HepG2 (cell line): ENCODE data around the gene OSER1. TPM values are rescaled to one million over a fixed set of nuclear protein-coding genes. Genes with fewer than 3 reads are reported as not detected.

Experiments
- ATAC-seq: fragments of 200-7000 bp; cut with Tn5 transposase; 3 replicates; pipeline ENCODE4 v1.9.1; 2020; ENCODE audit warnings: mild to moderate bottlenecking, moderate library complexity
- BruUV-seq: library from RNA; stranded (reverse); fragments of 400-500 nt; replicated peaks from 2 replicates; lab custom pipeline; 2021; lab: Mats Ljungman, UMichigan
- CTCF ChIA-PET: fragments of 300-600 bp; formaldehyde crosslinking; extraction: SDS; loops from one replicate; lab custom pipeline; 2021; ENCODE audit warnings: low total read pairs, inconsistent platforms, low intra/inter-chr PET ratio; lab: Yijun Ruan, JAX
- POLR2A ChIA-PET: fragments of 350-600 bp; sonication (Branson Sonifier 250); formaldehyde crosslinking; loops from one replicate; lab custom pipeline; 2020; ENCODE audit warnings: antibody characterized with exemption, inconsistent platforms; lab: Yijun Ruan, JAX
- DNase-seq: peaks from one replicate; pipeline ENCODE4 v3.0.0-alpha.2; 2015; ENCODE audit warnings: low spot score
- FAIRE-seq: peaks from 3 replicates; lab custom pipeline; 2011; peaks lifted over from hg19 to GRCh38; lab: Jason Lieb, UNC
- H2AFZ ChIP-seq: one replicate; pipeline ENCODE4 v1.6.1; 2011; ENCODE audit warnings: low read length, inconsistent platforms
- H3K27ac ChIP-seq: fragments of 300-600 bp; 3 replicates; pipeline ENCODE4 v1.8.0; 2011; ENCODE audit warnings: mixed run types, mild to moderate bottlenecking, mixed read lengths, low read length, inconsistent platforms; ENCODE audit not compliant: insufficient read depth; ENCODE audit errors: extremely low read length
- H3K27me3 ChIP-seq, 2 experiments: fragments of 200-600 bp in 1 of 2; 2 replicates in 1 of 2; 3 replicates in 1 of 2; pipeline versions ENCODE4 v1.6.0 to v1.8.0; 2011; ENCODE audit warnings: low read length in 2 of 2, mild to moderate bottlenecking in 2 of 2, moderate library complexity in 2 of 2, inconsistent platforms in 1 of 2; ENCODE audit not compliant: insufficient read depth in 2 of 2, control insufficient read depth in 1 of 2
- H3K36me3 ChIP-seq, 2 experiments: fragments of 200-600 bp in 1 of 2; replicated peaks in 1 of 2; 2 replicates in 1 of 2; 3 replicates in 1 of 2; pipeline versions ENCODE4 v1.5.1 to v1.8.0; 2011; ENCODE audit warnings: low read length in 2 of 2, inconsistent platforms in 1 of 2; ENCODE audit not compliant: insufficient read depth in 2 of 2, control insufficient read depth in 1 of 2
- H3K4me1 ChIP-seq: 2 replicates; pipeline ENCODE4 v1.5.1; 2012; ENCODE audit warnings: low read length, inconsistent platforms; ENCODE audit not compliant: insufficient read depth
- H3K4me2 ChIP-seq: 2 replicates; pipeline ENCODE4 v1.6.0; 2011; ENCODE audit warnings: low read depth, low read length, inconsistent platforms
- H3K4me3 ChIP-seq, 3 experiments: fragments of 200-600 bp in 1 of 3; sonication (generic), shearing (Covaris generic) in 1 of 3; replicated peaks in 1 of 3; 2 replicates each; pipeline ENCODE4 v1.5.1; 2011 to 2016; ENCODE audit warnings: low read length in 3 of 3, inconsistent platforms in 2 of 3, low read depth in 2 of 3, mild to moderate bottlenecking in 2 of 3, control low read depth in 1 of 3, mixed read lengths in 1 of 3; ENCODE audit not compliant: insufficient read depth in 1 of 3
- H3K79me2 ChIP-seq: one replicate; pipeline ENCODE4 v1.6.1; 2011; ENCODE audit warnings: low read length, inconsistent platforms; ENCODE audit not compliant: insufficient read depth
- H3K9ac ChIP-seq: 2 replicates; pipeline ENCODE4 v1.6.0; 2011; ENCODE audit warnings: mild to moderate bottlenecking, low read depth, low read length, inconsistent platforms; ENCODE audit not compliant: insufficient read depth
- H3K9me3 ChIP-seq: 2 replicates; pipeline ENCODE4 v1.5.1; 2012; ENCODE audit warnings: mild to moderate bottlenecking, low read length
- H4K20me1 ChIP-seq: 2 replicates; pipeline ENCODE4 v1.6.0; 2011; ENCODE audit warnings: inconsistent platforms, mild to moderate bottlenecking, low read length, moderate library complexity; ENCODE audit not compliant: insufficient read depth
- CEBPB ChIP-seq: IDR thresholded peaks from 2 replicates; pipeline ENCODE4 v1.6.1; 2011; ENCODE audit warnings: low read depth, low read length, improper control_type of control experiment, borderline replicate concordance
- RBAK ChIP-seq: sonication (generic); formaldehyde crosslinking; IDR thresholded peaks from 2 replicates; pipeline ENCODE4 v1.5.1; 2020; ENCODE audit warnings: mild to moderate bottlenecking, missing genetic modification reagents
- SIX1 ChIP-seq: sonication (generic); formaldehyde crosslinking; IDR thresholded peaks from 2 replicates; pipeline ENCODE4 v1.4.0; 2020; ENCODE audit warnings: missing genetic modification reagents, borderline replicate concordance
- ZNF225 ChIP-seq: sonication (generic); formaldehyde crosslinking; IDR thresholded peaks from 2 replicates; pipeline ENCODE4 v1.4.0; 2020; ENCODE audit warnings: mild to moderate bottlenecking, missing genetic modification reagents
- ZNF563 ChIP-seq: sonication (generic); formaldehyde crosslinking; IDR thresholded peaks from 2 replicates; pipeline ENCODE4 v1.8.0; 2022; ENCODE audit warnings: mild to moderate bottlenecking, moderate library complexity, missing genetic modification reagents
- WGBS: methylation state at CpG from one replicate; pipeline ENCODE4 v1.1.6; 2017; ENCODE audit warnings: low lambda C conversion rate; 5-methylcytosine and 5-hydroxymethylcytosine counted together
- in situ Hi-C: cut with HindIII; loops from 2 replicates; pipeline ENCODE4 v1.10.0; 2017; ENCODE audit warnings: low pct_unique_long_range_greater_than_20kb; ENCODE audit not compliant: extremely low pct_ligation_motif_present
- intact Hi-C: fragments of 100-400 bp; cut with micrococcal nuclease; formaldehyde crosslinking; loops from one replicate; pipeline ENCODE4 v1.10.0; 2022; ENCODE audit not compliant: unreplicated experiment
- polyA plus RNA-seq, 8 experiments: library from polyadenylated mRNA; depleted of rRNA in 3 of 8; stranded (reverse) in 7 of 8; unstranded in 1 of 8; fragments of >200 nt; fragmentation: Illumina TruSeq in 4 of 8; extraction: Trizol in 4 of 8; gene quantifications; 2 replicates each; pipeline versions ENCODE4 v1.2.1 to v1.2.3, GENCODE V29; 2011 to 2016; ENCODE audit warnings: low read depth in 4 of 8, missing spikeins in 1 of 8, mixed read lengths in 1 of 8; ENCODE audit not compliant: insufficient read depth in 1 of 8
- total RNA-seq, 5 experiments: library from RNA; depleted of rRNA; stranded (reverse); fragments of >200 nt; fragmentation: Illumina TruSeq; extraction: Trizol; gene quantifications; 2 replicates each; pipeline ENCODE4 v1.2.3, GENCODE V29; 2016; ENCODE audit warnings: low read depth in 1 of 5
- TF ChIP-seq, protein P1 (sequence below): sonication (generic); formaldehyde crosslinking; IDR thresholded peaks from 2 replicates; pipeline ENCODE4 v1.4.0; 2020; ENCODE audit warnings: mild to moderate bottlenecking, missing genetic modification reagents
- TF ChIP-seq, protein P2 (sequence below): sonication (generic); formaldehyde crosslinking; IDR thresholded peaks from 2 replicates; pipeline ENCODE4 v1.5.0; 2020; ENCODE audit warnings: missing genetic modification reagents

The OSER1 gene
- total and polyA plus RNA-seq, 2 of the 13 experiments (the other 11 are each of a cell fraction or from before 2014, with no cell fraction given), result 71.2 to 71.5 TPM

DNA sequence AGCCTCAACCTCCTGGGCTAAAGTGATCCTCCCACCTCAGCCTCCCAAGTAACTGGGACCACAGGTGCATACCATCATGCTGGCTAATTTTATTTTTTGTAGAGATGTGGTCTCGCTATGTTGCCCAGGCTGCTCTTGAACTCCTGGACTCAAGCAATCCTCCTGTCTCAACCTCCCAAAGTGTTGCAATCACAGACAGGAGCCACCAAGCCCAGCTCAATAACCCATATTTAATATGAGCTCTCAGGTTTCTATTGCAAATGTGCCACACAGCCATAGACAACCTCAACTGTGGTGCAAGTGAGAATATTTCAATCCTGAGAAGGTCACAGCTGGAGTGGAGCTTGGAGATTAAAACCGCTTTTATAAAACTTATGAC is 38.0 kb downstream of the OSER1 start:
- no peak overlapping the region for H3K4me2 ChIP-seq
- POLR2A ChIA-PET, result no interaction called here
- 0% methylated on average over 2 of the region's 2 CpGs for WGBS
- H3K27me3 ChIP-seq, result peaks cover 9 to 73% of the 10 kb centered on the region in 2 experiments; a peak in 4 of 5 replicates
- H2AFZ ChIP-seq, result no peak overlapping the region
- no peaks in the 10 kb centered on the region for H3K9me3 ChIP-seq
- no peak overlapping the region for H3K27ac ChIP-seq
- H3K9ac ChIP-seq, result no peak overlapping the region
- no peak overlapping the region for H3K4me3 ChIP-seq
- H4K20me1 ChIP-seq, result no peaks in the 10 kb centered on the region
- TF ChIP-seq ZNF225 (CRISPR knock-in tag), result no peak
- TF ChIP-seq, protein P1, sequence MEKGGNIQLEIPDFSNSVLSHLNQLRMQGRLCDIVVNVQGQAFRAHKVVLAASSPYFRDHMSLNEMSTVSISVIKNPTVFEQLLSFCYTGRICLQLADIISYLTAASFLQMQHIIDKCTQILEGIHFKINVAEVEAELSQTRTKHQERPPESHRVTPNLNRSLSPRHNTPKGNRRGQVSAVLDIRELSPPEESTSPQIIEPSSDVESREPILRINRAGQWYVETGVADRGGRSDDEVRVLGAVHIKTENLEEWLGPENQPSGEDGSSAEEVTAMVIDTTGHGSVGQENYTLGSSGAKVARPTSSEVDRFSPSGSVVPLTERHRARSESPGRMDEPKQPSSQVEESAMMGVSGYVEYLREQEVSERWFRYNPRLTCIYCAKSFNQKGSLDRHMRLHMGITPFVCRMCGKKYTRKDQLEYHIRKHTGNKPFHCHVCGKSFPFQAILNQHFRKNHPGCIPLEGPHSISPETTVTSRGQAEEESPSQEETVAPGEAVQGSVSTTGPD (CRISPR knock-in tag), result no peak
- TF ChIP-seq CEBPB, result peak; percentile 49
- TF ChIP-seq, protein P2, sequence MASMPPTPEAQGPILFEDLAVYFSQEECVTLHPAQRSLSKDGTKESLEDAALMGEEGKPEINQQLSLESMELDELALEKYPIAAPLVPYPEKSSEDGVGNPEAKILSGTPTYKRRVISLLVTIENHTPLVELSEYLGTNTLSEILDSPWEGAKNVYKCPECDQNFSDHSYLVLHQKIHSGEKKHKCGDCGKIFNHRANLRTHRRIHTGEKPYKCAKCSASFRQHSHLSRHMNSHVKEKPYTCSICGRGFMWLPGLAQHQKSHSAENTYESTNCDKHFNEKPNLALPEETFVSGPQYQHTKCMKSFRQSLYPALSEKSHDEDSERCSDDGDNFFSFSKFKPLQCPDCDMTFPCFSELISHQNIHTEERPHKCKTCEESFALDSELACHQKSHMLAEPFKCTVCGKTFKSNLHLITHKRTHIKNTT (CRISPR knock-in tag), result no peak
- no peak for TF ChIP-seq ZNF563
- TF ChIP-seq SIX1 (CRISPR knock-in tag), result no peak
- TF ChIP-seq RBAK (CRISPR knock-in tag), result no peak
- no peaks in the 10 kb centered on the region for H3K4me1 ChIP-seq
- intact Hi-C loops (no loop called here), in situ Hi-C loops (no loop called here)
- H3K79me2 ChIP-seq, result no peaks in the 10 kb centered on the region
- BruUV-seq, result no TSS peak
- FAIRE-seq, result no peak
- no peak for ATAC-seq
- CTCF ChIA-PET, result no interaction called here
- no peaks in the 10 kb centered on the region for H3K36me3 ChIP-seq
- DNase-seq, result no peak
